HEK293 (cell line): ENCODE data around the gene SULF2.

Experiments used
- CTCF ChIA-PET: fragments of 350-600 bp; formaldehyde crosslinking; extraction: SDS; loops from one replicate; lab custom pipeline; 2021; ENCODE audit warnings: antibody characterized with exemption; lab: Yijun Ruan, JAX
- POLR2A ChIA-PET: fragments of 300-600 bp; formaldehyde crosslinking; extraction: SDS; loops from one replicate; lab custom pipeline; 2020; ENCODE audit warnings: antibody characterized with exemption, inconsistent platforms; lab: Yijun Ruan, JAX
- H3K27ac ChIP-seq: fragments of 200-500 bp; sonication (Bioruptor generic); 2 replicates; pipeline ENCODE4 v1.5.1; 2014; ENCODE audit warnings: low read depth, low read length, control low read depth, inconsistent platforms; ENCODE audit errors: extremely low read depth
- H3K36me3 ChIP-seq, 2 experiments: fragments of 200-500 bp in 1 of 2; sonication (Bioruptor generic) in 1 of 2; 1 replicate in 1 of 2; 2 replicates in 1 of 2; pipeline ENCODE4 v1.5.1; 2014 to 2017; ENCODE audit warnings: inconsistent platforms in 2 of 2, low read length in 2 of 2; ENCODE audit not compliant: control insufficient read depth in 2 of 2, insufficient read depth in 1 of 2
- H3K4me1 ChIP-seq: fragments of 200-500 bp; sonication (Bioruptor generic); 2 replicates; pipeline ENCODE4 v1.5.1; 2014; ENCODE audit warnings: mild to moderate bottlenecking, low read length, inconsistent platforms; ENCODE audit not compliant: control insufficient read depth, insufficient read depth
- H3K4me3 ChIP-seq: 2 replicates; pipeline ENCODE4 v1.5.1; 2011; ENCODE audit warnings: low read depth, mild to moderate bottlenecking, control low read depth, low read length, moderate library complexity
- H3K9me3 ChIP-seq: fragments of 200-500 bp; sonication (Bioruptor generic); 2 replicates; pipeline ENCODE4 v1.5.1; 2014; ENCODE audit warnings: low read depth, low read length, inconsistent platforms; ENCODE audit not compliant: control insufficient read depth, insufficient read depth
- AEBP2 ChIP-seq: fragments of 450-650 bp; formaldehyde crosslinking; IDR thresholded peaks from 2 replicates; pipeline ENCODE4 v1.5.1; 2016; ENCODE audit warnings: missing biosample characterization, missing genetic modification characterization, borderline replicate concordance
- BCL6B ChIP-seq: fragments of 450-650 bp; formaldehyde crosslinking; IDR thresholded peaks from 2 replicates; pipeline ENCODE4 v1.5.1; 2017; ENCODE audit warnings: missing biosample characterization, missing genetic modification characterization
- FEZF1 ChIP-seq: fragments of 450-650 bp; formaldehyde crosslinking; IDR thresholded peaks from 2 replicates; pipeline ENCODE4 v1.5.1; 2016; ENCODE audit warnings: missing biosample characterization, missing genetic modification characterization
- HOXD13 ChIP-seq: sonication (generic); formaldehyde crosslinking; IDR thresholded peaks from 2 replicates; pipeline ENCODE4 v1.8.0; 2022; ENCODE audit warnings: missing genetic modification reagents, borderline replicate concordance
- IKZF3 ChIP-seq: fragments of 450-650 bp; IDR thresholded peaks from 2 replicates; pipeline ENCODE4 v1.5.0; 2018; ENCODE audit warnings: missing biosample characterization, mild to moderate bottlenecking, missing genetic modification characterization, moderate library complexity
- PRDM6 ChIP-seq: fragments of 450-650 bp; formaldehyde crosslinking; IDR thresholded peaks from 2 replicates; pipeline ENCODE4 v1.5.1; 2017; ENCODE audit warnings: missing biosample characterization, missing genetic modification characterization
- ZBTB17 ChIP-seq: fragments of 450-650 bp; formaldehyde crosslinking; IDR thresholded peaks from 2 replicates; pipeline ENCODE4 v1.5.1; 2016; ENCODE audit warnings: missing biosample characterization, missing genetic modification characterization
- ZBTB26 ChIP-seq: fragments of 450-650 bp; formaldehyde crosslinking; optimal IDR thresholded peaks from 2 replicates; pipeline ENCODE3; 2016; ENCODE audit warnings: missing biosample characterization, mild to moderate bottlenecking, missing genetic modification characterization
- ZIC2 ChIP-seq: fragments of 450-650 bp; formaldehyde crosslinking; IDR thresholded peaks from 2 replicates; pipeline ENCODE4 v1.5.1; 2016; ENCODE audit warnings: missing biosample characterization, missing genetic modification characterization
- ZNF433 ChIP-seq: fragments of 450-650 bp; formaldehyde crosslinking; IDR thresholded peaks from 2 replicates; pipeline ENCODE4 v1.5.1; 2016; ENCODE audit warnings: missing biosample characterization, missing genetic modification characterization, low read depth
- ZNF473 ChIP-seq: fragments of 450-650 bp; formaldehyde crosslinking; IDR thresholded peaks from 2 replicates; pipeline ENCODE4 v1.5.1; 2017; ENCODE audit warnings: missing biosample characterization, missing genetic modification characterization
- ZNF529 ChIP-seq: fragments of 450-650 bp; formaldehyde crosslinking; IDR thresholded peaks from 2 replicates; pipeline ENCODE4 v1.5.1; 2017; ENCODE audit warnings: missing genetic modification characterization, missing biosample characterization; ENCODE audit not compliant: insufficient replicate concordance
- ZNF580 ChIP-seq: fragments of 450-650 bp; formaldehyde crosslinking; IDR thresholded peaks from 2 replicates; pipeline ENCODE4 v1.5.1; 2016; ENCODE audit warnings: missing biosample characterization, missing genetic modification characterization
- ZNF600 ChIP-seq: fragments of 450-650 bp; formaldehyde crosslinking; IDR thresholded peaks from 2 replicates; pipeline ENCODE4 v1.5.1; 2016; ENCODE audit warnings: missing biosample characterization, missing genetic modification characterization
- ZNF658 ChIP-seq: fragments of 450-650 bp; formaldehyde crosslinking; IDR thresholded peaks from 2 replicates; pipeline ENCODE4; 2016; ENCODE audit warnings: missing biosample characterization, missing genetic modification characterization
- ZNF768 ChIP-seq: fragments of 450-650 bp; formaldehyde crosslinking; IDR thresholded peaks from 2 replicates; pipeline ENCODE4 v1.5.1; 2018; ENCODE audit warnings: missing biosample characterization, mild to moderate bottlenecking, missing genetic modification characterization
- ZNF791 ChIP-seq: fragments of 450-650 bp; formaldehyde crosslinking; IDR thresholded peaks from 2 replicates; pipeline ENCODE4 v1.5.1; 2016; ENCODE audit warnings: missing biosample characterization, missing genetic modification characterization
- TF ChIP-seq, protein P1 (sequence below): fragments of 450-650 bp; formaldehyde crosslinking; IDR thresholded peaks from 2 replicates; pipeline ENCODE4 v1.5.1; 2016; ENCODE audit warnings: missing biosample characterization, missing genetic modification characterization
- TF ChIP-seq, protein P2 (sequence below): fragments of 450-650 bp; formaldehyde crosslinking; IDR thresholded peaks from 2 replicates; pipeline ENCODE4 v1.5.1; 2016; ENCODE audit warnings: missing biosample characterization, missing genetic modification characterization
- TF ChIP-seq, protein P3 (sequence below): sonication (generic); formaldehyde crosslinking; IDR thresholded peaks from 2 replicates; pipeline ENCODE4 v1.8.1; 2022; ENCODE audit warnings: mild to moderate bottlenecking, moderate library complexity, missing genetic modification reagents

Gene SULF2

DNA sequence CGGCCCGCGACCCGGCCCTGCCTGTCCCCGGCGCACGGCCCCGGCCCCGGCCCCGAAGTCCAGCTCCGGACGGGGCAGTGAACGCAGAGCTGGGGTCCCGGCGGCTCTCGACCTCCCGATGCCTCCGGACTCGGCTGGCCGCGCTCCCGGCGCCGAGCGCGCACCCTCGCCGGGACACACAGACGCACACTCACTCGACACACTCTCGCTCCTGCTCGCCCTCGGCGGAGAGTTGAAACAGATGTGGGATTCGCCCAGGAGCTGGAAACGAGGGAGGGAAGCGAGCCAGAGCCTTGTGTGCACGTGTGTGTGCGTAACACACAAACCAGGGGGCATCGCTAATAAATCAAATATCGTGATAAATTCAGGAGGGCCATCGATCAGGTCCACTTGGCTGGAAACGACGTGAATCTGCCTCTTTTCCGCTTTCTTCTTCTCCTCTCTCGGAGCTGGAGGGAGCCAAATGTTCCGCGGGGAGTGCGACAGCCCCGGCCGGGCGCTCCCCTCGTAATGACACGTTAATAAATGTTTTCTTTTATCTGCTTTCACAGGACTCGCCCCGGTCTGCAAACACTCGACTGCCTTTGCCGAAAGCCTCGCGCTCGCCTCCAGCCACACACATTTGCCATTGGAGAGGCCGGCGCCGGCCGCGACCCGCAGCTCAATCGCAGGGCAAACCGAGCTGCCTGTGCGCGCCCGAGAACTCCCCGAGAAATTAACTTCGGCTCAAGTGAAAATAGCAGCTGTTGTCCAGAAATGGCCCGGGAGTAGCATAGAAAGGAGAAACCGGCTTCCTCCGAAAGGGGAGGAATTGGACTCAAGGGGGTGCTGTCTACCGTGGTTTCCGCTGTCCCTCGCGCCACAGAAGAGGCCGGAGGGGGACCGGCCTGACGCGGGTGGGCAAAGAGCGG is 828 bp upstream of the SULF2 start (continued):
- TF ChIP-seq PRDM6 (tag by site-specific recombination) (no peak), FEZF1 (peak; percentile 5; the same call in 1 of the 2 replicates), ZNF580 (tag by site-specific recombination) (no peak), ZNF658 (no peak), HOXD13 (CRISPR knock-in tag) (0 out of 2 replicates have a peak, but pooled peaks have one; percentile 18)

DNA sequence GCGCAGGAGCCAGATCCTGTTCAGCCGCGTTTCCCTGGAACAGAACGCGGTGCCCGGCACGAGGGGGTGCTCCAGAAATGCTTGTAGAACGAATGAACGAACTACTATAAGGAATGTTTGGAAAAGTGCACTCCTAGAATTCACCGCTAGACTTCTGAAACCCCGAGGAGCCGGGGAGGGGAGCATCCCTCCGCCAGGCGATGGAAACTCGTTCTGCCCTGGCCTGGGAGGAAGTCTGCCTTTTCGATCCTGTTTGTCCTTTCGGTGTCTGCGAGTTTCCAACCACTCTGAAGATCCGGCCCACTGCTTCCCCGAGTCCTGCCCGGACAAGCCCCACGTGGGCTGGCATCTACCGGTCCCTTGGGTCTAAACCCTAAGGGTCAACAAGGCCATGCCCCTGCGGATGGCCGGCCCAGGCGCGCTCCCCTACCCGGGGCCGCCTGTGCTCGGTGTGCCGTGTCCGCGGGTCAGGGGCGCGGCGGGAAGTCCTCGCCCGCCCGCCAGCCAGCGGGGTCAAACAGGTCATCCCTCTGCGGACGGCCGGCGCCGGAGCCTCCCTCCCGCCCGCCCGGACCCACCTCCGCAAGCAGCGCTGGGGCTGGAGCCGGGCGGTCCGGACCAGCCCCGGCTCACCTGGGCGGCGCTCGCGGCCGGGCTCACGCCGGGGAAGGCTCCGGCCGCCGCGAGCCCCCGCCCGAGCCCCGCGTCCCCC is 526 bp downstream of the SULF2 start:
- H3K9me3 ChIP-seq: no peaks in the 10 kb centered on the region
- H3K27ac ChIP-seq: peak overlapping the region; percentile 66; the same call in 1 of the 2 replicates
- H3K4me1 ChIP-seq: peaks cover 10% of the 10 kb centered on the region
- H3K36me3 ChIP-seq: peaks cover 0 to 12% of the 10 kb centered on the region in 2 experiments; a peak in 1 of 3 replicates
- CTCF ChIA-PET: interaction anchor here (0.5 to 2.5 kb wide), 5 partner anchors 10 to 859 kb away, joined by 3 to 17 read pairs (median 4); no protein-coding TSS in a partner anchor
- H3K4me3 ChIP-seq: peak overlapping the region; percentile 50
- POLR2A ChIA-PET: no interaction called here
- TF ChIP-seq ZNF791 (tag by site-specific recombination): no peak
- no peak for TF ChIP-seq ZNF433
- TF ChIP-seq ZNF473: no peak
- TF ChIP-seq IKZF3 (tag by site-specific recombination): peak; percentile 61
- peak; percentile 72 for TF ChIP-seq ZBTB17 (tag by site-specific recombination)
- TF ChIP-seq ZNF768 (tag by site-specific recombination): no peak
- TF ChIP-seq, protein P1, sequence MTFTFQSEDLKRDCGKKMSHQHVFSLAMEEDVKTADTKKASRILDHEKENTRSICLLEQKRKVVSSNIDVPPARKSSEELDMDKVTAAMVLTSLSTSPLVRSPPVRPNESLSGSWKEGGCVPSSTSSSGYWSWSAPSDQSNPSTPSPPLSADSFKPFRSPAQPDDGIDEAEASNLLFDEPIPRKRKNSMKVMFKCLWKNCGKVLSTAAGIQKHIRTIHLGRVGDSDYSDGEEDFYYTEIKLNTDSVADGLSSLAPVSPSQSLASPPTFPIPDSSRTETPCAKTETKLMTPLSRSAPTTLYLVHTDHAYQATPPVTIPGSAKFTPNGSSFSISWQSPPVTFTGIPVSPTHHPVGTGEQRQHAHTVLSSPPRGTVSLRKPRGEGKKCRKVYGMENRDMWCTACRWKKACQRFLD (tag by site-specific recombination): no peak
- TF ChIP-seq ZNF600 (tag by site-specific recombination): peak; percentile 85
- TF ChIP-seq, protein P2, sequence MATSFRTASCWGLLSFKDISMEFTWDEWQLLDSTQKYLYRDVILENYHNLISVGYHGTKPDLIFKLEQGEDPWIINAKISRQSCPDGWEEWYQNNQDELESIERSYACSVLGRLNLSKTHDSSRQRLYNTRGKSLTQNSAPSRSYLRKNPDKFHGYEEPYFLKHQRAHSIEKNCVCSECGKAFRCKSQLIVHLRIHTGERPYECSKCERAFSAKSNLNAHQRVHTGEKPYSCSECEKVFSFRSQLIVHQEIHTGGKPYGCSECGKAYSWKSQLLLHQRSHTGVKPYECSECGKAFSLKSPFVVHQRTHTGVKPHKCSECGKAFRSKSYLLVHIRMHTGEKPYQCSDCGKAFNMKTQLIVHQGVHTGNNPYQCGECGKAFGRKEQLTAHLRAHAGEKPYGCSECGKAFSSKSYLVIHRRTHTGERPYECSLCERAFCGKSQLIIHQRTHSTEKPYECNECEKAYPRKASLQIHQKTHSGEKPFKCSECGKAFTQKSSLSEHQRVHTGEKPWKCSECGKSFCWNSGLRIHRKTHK: no peak
- peak; percentile 75 for TF ChIP-seq ZBTB26 (tag by site-specific recombination)
- TF ChIP-seq ZIC2 (tag by site-specific recombination): no peak
- no peak for TF ChIP-seq ZNF529
- TF ChIP-seq, protein P3, sequence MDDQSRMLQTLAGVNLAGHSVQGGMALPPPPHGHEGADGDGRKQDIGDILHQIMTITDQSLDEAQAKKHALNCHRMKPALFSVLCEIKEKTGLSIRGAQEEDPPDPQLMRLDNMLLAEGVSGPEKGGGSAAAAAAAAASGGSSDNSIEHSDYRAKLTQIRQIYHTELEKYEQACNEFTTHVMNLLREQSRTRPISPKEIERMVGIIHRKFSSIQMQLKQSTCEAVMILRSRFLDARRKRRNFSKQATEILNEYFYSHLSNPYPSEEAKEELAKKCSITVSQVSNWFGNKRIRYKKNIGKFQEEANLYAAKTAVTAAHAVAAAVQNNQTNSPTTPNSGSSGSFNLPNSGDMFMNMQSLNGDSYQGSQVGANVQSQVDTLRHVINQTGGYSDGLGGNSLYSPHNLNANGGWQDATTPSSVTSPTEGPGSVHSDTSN: no peak
- TF ChIP-seq BCL6B (tag by site-specific recombination): no peak
- no peak for TF ChIP-seq AEBP2 (tag by site-specific recombination)
